ENCODE measurements around the gene KLHL29. TPM values are rescaled to one million over a fixed set of nuclear protein-coding genes. Genes with fewer than 3 reads are reported as not detected.
A peak's percentile ranks its signal among the peaks of the same experiment; 100 is the strongest.

KLHL29 gene
- total RNA-seq, 1 donor from 2014 or later = 5.0 TPM

- no peak for DNase-seq (ENCODE audit: low read depth)
- no peaks in the 10 kb centered on the region for H3K27me3 ChIP-seq (ENCODE audit: control insufficient read depth, insufficient read depth, low read length)
- no peak overlapping the region for H3K4me3 ChIP-seq (ENCODE audit: low read depth, low read length)
- FAIRE-seq = no peak
- TF ChIP-seq CTCF (IDR thresholded peaks at IDR 0.05; ENCODE audit: insufficient read depth, low read length, severe bottlenecking) = no peak
- no peaks in the 10 kb centered on the region for H3K36me3 ChIP-seq (ENCODE audit: control insufficient read depth, insufficient read depth, low read length)
Observed at GRCh38 chr2:23519334-23519651, 134.3 kb downstream of the KLHL29 start.

GRCh38 chr2:23520256-23520655, 135.3 kb downstream of the KLHL29 start:
- no peaks in the 10 kb centered on the region for H3K36me3 ChIP-seq (ENCODE audit: control insufficient read depth, insufficient read depth, low read length)
- no peak for TF ChIP-seq CTCF (IDR thresholded peaks at IDR 0.05; ENCODE audit: insufficient read depth, low read length, severe bottlenecking)
- no peaks in the 10 kb centered on the region for H3K27me3 ChIP-seq (ENCODE audit: control insufficient read depth, insufficient read depth, low read length)
- DNase-seq (ENCODE audit: low read depth) (no peak), FAIRE-seq (no peak)
- no peak overlapping the region for H3K4me3 ChIP-seq (ENCODE audit: low read depth, low read length)

GRCh38 chr2:23521060-23521459, 136.1 kb downstream of the KLHL29 start:
- Histone ChIP-seq H3K36me3 (ENCODE audit: control insufficient read depth, insufficient read depth, low read length) (no peaks in the 10 kb centered on the region), H3K4me3 (ENCODE audit: low read depth, low read length) (no peak overlapping the region), H3K27me3 (ENCODE audit: control insufficient read depth, insufficient read depth, low read length) (no peaks in the 10 kb centered on the region)
- no peak for TF ChIP-seq CTCF (IDR thresholded peaks at IDR 0.05; ENCODE audit: insufficient read depth, low read length, severe bottlenecking)
- FAIRE-seq = no peak
- no peak for DNase-seq (ENCODE audit: low read depth)

DNA sequence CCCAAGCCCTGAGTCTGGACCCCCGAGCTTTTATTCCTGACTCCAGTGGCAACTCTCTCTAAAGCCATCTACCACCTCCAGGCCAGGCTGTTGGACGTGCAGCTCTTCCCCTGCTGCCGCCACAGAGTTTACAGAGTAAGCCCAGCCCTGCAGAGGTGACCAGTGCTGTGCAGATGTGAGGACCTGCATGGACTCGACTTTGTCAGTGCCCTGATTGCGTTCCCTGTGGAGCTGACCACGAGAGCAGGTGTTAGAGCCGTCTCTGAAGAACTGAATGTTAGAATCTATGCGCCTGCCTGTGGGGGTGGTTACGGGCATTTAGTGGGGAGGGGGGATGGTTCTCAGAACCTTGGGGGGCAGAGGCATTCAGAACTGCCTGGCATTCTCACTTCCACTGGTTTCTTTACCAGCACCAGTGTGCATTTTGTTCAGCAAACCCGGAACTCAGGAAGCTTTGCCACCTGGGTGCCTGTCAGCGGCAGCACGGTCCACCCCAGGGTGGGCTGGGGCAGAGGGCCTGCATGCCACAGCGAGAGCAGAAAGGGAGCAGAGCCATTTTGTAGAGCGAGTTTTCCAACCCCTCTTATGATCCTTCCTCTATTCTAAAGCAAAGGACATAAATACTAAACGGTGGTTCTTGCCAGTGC, 137.9 kb downstream of the KLHL29 start:
- H3K27me3 ChIP-seq (ENCODE audit: control insufficient read depth, insufficient read depth, low read length) = no peaks in the 10 kb centered on the region
- H3K4me3 ChIP-seq (ENCODE audit: low read depth, low read length) = no peak overlapping the region
- FAIRE-seq = no peak
- no peak for DNase-seq (ENCODE audit: low read depth)
- no peaks in the 10 kb centered on the region for H3K36me3 ChIP-seq (ENCODE audit: control insufficient read depth, insufficient read depth, low read length)
- TF ChIP-seq CTCF (IDR thresholded peaks at IDR 0.05; ENCODE audit: insufficient read depth, low read length, severe bottlenecking) = no peak

GRCh38 chr2:23523373-23524260, 138.6 kb downstream of the KLHL29 start:
- H3K36me3 ChIP-seq (ENCODE audit: control insufficient read depth, insufficient read depth, low read length) = no peaks in the 10 kb centered on the region

More at GRCh38 chr2:23523373-23524260, 138.6 kb downstream of the KLHL29 start:
- DNase-seq (ENCODE audit: low read depth) (peak; percentile 29), FAIRE-seq (no peak)
- no peak overlapping the region for H3K4me3 ChIP-seq (ENCODE audit: low read depth, low read length)
- no peaks in the 10 kb centered on the region for H3K27me3 ChIP-seq (ENCODE audit: control insufficient read depth, insufficient read depth, low read length)
- no peak for TF ChIP-seq CTCF (IDR thresholded peaks at IDR 0.05; ENCODE audit: insufficient read depth, low read length, severe bottlenecking)
